Stimulated activated CD8-positive, alpha-beta memory T cell treated with anti-CD3 and anti-CD28 coated beads, Interleukin-12 subunit alpha, Interleukin-12 subunit beta, amount 100 ng/mL, for 24 hours (primary cell): Measurements from ENCODE around the gene OPA3.
A peak's percentile ranks its signal among the peaks of the same experiment; 100 is the strongest.

Experiments used
- DNase-seq: peaks from one replicate; pipeline ENCODE4 v3.0.0-alpha.2; 2020; ENCODE audit errors: extremely low read depth

The OPA3 gene

DNA sequence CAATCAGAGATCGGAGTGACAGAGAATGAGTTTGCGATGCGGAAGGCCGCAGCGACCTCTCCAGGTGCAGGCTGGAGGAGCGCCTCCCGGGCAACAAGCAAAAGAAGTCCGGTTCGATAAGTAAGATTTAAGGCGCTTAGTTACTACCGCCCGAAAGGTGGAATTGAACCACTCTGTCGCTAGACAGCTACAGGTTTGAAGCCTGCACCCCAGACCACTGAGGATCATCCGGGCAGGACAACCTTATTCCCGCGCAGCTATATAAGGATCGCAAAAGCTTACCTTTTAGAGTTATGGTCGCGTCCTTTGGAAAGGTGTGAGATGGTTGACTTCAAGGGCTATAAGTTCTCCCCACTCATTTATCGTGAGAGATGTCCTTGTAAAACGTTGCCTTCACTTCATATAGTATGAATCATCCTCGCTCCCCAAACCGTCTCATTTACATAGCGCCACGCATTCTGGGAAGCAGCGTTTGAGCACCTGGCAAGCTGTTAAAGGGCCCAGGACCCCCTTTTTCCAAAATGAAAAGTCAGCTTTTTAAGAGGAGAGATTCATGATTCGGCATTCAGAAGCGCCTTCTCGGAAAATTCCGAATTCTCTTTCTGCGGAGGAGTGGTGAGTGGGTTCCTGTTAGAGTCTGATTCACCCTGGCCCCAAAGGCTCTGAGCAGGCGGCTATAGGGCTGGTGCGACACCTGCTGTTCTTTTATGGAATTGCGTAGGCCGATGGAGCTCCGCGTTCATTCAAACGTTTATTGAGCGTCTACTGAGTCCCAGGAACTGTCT is 106.0 kb downstream of the OPA3 start:
- peak; percentile 71 for DNase-seq

DNA sequence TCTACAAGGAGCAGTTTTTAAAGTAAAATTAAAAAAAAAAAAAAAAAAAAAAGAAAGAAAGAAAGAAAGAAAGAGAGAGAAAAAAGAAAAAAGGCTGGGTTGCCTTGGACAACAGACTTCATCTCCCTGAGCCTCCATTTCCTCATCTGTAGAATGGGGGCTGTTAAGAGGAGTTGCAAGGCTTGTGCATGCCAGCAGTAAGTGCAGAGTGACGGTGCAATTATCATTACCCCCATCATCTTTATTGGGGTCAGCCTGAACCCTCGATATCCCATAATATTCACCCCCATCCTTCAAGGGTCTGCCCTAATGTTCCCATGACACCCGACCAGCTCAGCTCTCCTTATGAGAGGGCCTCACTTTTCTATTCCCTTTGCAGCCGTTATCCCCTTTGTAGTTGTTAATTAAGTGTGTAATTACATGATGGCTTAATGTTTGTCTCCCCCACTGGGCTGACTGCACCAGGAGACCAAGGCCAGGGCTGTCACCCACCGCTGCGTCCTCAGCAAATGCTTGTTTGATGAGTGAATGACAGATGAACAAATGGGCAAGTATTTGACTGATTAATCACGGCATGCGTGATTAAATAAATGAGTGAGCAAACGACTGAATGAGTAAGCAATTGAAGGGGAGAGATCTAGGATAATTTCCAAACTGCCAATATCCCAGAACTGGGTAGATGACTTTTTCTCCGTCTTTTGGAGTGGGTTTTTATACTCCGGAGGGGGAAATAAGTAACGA is 106.7 kb downstream of the OPA3 start:
- DNase-seq: no peak
